Fibroblast of skin of abdomen (primary cell): Measurements from ENCODE around the gene HAUS8.
"Not testable (repeated sequence)": the region's sequence is repeated elsewhere in the genome, so short reads cannot be mapped to it uniquely, and the experiment has no call there.

ENCODE experiments used
- DNase-seq: peaks from one replicate; pipeline ENCODE4 v3.0.0-alpha.2; 2013

Gene HAUS8

GRCh38 chr19:17031741-17032140 is 43.5 kb downstream of the HAUS8 start:
- DNase-seq = no peak

GRCh38 chr19:17027535-17027975 is 47.7 kb downstream of the HAUS8 start:
- DNase-seq = no peak

GRCh38 chr19:17026706-17027534 is 48.3 kb downstream of the HAUS8 start, which contains the start of gene CPAMD8:
CPAMD8 (minus strand) TSS chr19:17026810; CDS start chr19:17026642, 168 bp downstream.
- no peak for DNase-seq

GRCh38 chr19:17025991-17026658 is 49.1 kb downstream of the HAUS8 start:
- DNase-seq = no peak

GRCh38 chr19:17025361-17025760 is 49.9 kb downstream of the HAUS8 start:
- no peak for DNase-seq

DNA sequence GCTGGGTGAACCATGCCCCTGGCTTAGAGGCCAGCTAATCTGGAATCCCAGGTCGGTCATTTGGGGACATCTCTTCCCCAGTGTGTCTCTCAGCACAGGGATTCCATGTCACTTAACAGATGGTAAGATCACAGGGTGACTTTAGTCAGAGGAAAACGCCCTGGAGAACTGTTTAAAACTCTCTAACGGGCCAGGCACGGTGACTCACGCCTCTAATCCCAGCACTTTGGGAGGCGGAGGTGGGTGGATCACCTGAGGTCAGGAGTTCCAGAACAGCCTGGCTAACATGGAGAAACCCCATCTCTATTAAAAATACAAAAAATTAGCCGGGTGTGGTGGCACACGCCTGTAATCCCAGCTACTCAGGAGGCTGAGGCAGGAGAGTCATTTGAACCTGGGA is 50.3 kb downstream of the HAUS8 start:
- not testable (repeated sequence) for DNase-seq

DNA sequence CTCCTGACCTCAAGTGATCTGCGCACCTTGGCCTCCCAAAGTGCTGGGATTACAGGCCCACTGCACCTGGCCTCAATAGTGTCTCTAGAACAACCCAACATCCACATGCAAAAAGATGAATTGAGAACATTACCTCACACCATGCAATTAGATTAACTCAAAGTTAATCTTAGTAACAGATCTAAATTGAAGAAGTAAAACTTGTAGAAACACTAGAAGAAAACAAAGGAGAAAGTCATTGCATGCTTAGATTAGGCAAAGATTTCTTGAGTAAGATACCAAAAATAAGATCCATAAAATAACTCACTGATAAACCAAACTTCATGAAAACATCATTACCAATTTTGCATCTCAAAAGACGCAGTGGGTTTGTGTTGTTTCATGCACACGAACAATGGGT is 51.4 kb downstream of the HAUS8 start:
- DNase-seq = no peak

- DNase-seq = no peak
Observed at GRCh38 chr19:17022738-17023137, 52.5 kb downstream of the HAUS8 start.

DNA sequence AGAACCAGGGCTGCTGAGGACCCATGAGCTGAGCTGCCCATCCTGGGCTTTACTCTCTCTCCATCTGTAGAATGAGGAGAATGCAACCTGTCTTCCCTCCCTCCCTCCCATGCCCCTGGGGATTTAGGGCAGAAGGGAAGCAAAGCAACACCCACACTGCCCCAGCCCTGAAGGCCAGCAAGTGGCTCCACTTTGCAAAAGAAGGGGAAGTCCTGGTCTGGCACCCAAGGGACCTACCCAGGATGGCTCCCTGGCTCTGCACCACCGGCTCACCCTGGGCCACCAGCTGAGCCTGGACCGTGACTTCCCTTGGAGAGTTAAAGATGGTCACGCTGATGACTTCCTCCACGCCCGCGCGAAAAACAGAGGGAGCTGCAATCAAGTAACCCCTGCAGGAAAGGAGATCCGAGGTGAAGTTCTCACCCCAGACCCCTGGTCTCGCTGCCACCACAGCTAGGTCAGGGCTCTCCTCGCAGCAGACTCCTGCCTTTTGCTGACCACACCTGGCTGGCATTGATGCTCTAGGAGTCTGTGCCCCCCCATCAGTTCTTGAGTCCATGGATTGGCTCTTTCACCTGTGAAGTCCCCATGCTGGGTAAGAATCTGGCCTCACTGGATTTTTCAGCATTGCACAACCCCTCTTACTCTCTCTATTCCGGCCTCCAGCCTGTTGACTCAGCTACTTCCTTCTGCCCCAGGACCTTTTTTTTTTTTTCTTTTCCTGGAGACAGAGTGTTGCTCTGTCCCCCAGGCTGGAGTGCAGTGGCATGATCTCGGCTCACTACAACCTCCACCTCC is 53.3 kb downstream of the HAUS8 start:
- no peak for DNase-seq

DNA sequence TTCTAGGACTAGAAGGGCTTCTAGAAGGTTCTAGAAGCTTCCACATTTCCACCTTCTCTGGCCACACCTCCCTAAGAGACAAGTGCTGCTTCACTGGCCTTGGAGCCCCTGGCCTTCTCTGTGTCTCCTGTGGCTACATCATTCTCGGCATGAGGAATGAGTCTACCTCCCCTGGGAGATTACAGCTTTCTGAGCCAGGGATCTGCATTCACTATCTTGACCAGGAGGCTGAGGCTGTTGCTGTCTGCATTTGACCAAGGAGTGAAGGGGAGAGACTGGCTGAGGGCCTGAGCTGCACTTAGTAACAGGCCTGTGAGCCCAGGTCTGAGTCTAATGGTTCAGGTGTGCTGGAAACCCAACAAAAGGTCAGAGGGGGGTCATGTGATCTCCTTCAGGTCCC is 53.9 kb downstream of the HAUS8 start:
- DNase-seq = no peak

- no peak for DNase-seq
Observed at GRCh38 chr19:17020823-17021222, 54.4 kb downstream of the HAUS8 start.

DNA sequence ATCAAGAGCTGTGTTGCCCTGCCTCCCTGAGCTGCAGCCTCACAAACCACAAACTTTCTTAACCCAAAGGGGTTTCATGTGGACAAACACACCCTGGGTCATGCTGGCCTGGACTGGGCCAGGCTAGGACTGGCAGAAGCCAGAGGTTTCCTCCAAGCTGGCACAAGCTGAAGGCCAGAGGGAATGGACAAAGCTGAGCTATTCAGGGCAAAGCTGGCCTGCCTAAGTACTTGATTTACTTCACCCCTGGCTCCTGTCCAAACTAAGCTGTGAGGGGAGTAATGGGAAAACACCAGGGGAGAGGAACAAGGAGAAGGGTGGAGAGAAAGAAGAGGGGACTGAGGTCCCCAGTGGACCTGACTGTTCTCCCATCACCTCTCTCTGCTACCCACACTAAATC is 54.9 kb downstream of the HAUS8 start:
- no peak for DNase-seq

GRCh38 chr19:17014212-17014861 is 60.9 kb downstream of the HAUS8 start:
- not testable (repeated sequence) for DNase-seq

- DNase-seq = no peak
Observed at GRCh38 chr19:17011485-17011884, 63.8 kb downstream of the HAUS8 start.

DNA sequence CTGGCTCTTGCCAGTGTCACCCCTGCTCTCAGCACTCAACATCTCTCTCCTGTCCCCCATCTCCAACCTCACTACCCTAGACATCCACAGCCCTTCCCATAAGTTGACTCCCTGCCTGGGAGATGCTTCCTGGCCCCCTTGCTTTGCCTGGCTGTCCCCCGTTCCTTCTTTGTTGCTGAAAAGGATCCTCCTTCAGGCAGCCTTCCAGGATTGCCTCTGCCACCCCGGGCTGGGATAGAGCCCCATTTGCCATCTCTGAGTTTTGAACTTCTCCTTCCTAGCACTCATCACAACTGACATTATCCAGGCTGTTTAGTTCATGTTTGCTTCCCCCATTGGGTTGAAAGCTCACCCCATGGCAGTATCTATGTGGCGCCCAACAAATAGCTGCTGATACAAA is 68.7 kb downstream of the HAUS8 start:
- no peak for DNase-seq

DNA sequence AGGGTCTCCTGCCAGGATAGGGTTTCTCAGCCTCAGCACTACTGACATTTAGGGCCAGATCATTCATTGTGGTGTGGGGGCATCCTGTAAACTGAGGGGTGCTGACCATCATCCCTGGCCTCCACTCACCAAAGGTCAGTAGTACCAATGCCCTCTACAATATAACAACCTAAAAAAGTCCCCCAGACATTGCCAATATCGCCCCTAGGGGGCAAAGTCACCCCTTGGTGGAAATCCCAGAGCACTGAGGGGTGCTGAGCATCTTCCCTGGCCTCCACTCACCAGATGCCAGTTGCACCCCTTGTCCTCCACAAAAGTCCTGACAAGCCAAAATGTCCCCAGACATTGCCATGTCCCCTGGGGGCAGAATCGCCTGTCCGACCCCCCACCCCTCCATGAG is 70.3 kb downstream of the HAUS8 start:
- no peak for DNase-seq

GRCh38 chr19:17004386-17004785 is 70.9 kb downstream of the HAUS8 start:
- no peak for DNase-seq

DNA sequence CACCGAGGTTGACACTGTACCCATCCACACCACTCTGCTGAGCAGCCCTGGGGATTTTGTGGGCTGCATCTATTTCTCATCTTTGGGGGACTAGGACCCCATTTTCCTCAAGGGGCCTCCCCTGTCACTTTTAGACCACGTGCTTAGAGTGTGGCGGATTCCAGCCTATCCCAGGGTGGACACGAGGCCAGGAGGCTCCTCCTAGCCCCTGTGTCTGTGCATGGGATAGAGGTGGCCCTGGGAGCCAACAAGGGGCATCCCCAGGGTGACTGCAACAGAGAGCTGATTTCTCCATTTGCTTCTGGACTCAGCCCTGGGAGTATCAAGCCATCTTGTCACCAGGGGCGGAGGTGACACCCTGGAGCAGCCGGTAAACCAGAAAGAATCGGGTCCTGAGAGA is 72.8 kb downstream of the HAUS8 start:
- DNase-seq = no peak

GRCh38 chr19:17001603-17002183 is 73.6 kb downstream of the HAUS8 start:
- no peak for DNase-seq
